ENCODE measurements around the gene TEX13D. TPM values are rescaled to one million over a fixed set of nuclear protein-coding genes. Genes with fewer than 3 reads are reported as not detected.
"Not testable (repeated sequence)": the region's sequence is repeated elsewhere in the genome, so short reads cannot be mapped to it uniquely, and the experiment has no call there.

The TEX13D gene
- polyA plus RNA-seq, 1 of the 3 experiments (the other 2 are of a cell fraction), result not detected

- H3K27ac ChIP-seq (ENCODE audit: low read depth in 2 of 2, low read length in 1 of 2), result no peak overlapping the region
- ChIA-PET CTCF (no interaction called here), POLR2A (no interaction called here)
- H3K4me1 ChIP-seq (ENCODE audit: control insufficient read depth in 1 of 2, insufficient read depth in 2 of 2, low read depth in 1 of 2, low read length in 1 of 2), result no peaks in the 10 kb centered on the region
- no peak overlapping the region for H3K4me2 ChIP-seq
- no peaks in the 10 kb centered on the region for H3K27me3 ChIP-seq (ENCODE audit: insufficient read depth)
- no peaks in the 10 kb centered on the region for H3K9me3 ChIP-seq
- no peak overlapping the region for H3K9ac ChIP-seq
- TF ChIP-seq ELF1 (IDR thresholded peaks at IDR 0.05) (no peak), ZBTB33 (IDR thresholded peaks at IDR 0.05; ENCODE audit: borderline replicate concordance, low read depth) (no peak), NRF1 (IDR thresholded peaks at IDR 0.05; ENCODE audit: low read depth, low read length) (no peak), CHD2 (IDR thresholded peaks at IDR 0.05; ENCODE audit: low read length, partially characterized antibody) (no peak), USF1 (IDR thresholded peaks at IDR 0.05; ENCODE audit: borderline replicate concordance, low read depth) (no peak), SMC3 (IDR thresholded peaks at IDR 0.05; ENCODE audit: low read depth, low read length) (no peak), FOXM1 (IDR thresholded peaks at IDR 0.05; ENCODE audit: low read depth) (no peak), MXI1 (IDR thresholded peaks at IDR 0.05; ENCODE audit: low read depth, low read length) (no peak), POLR2AphosphoS5 (IDR thresholded peaks at IDR 0.05; ENCODE audit: low read depth, low read length) (no peak), GABPA (IDR thresholded peaks at IDR 0.05; ENCODE audit: low read depth) (no peak), YY1 (IDR thresholded peaks at IDR 0.05; ENCODE audit: low read depth) (no peak), MAX (IDR thresholded peaks at IDR 0.05; ENCODE audit: low read depth) (no peak), EZH2phosphoT487 (IDR thresholded peaks at IDR 0.05; ENCODE audit: borderline replicate concordance, low read depth) (no peak), RCOR1 (IDR thresholded peaks at IDR 0.05; ENCODE audit: low read length) (no peak), CTCF (IDR thresholded peaks at IDR 0.05) (no peak), PBX3 (IDR thresholded peaks at IDR 0.05) (no peak), USF2 (IDR thresholded peaks at IDR 0.05; ENCODE audit: borderline replicate concordance, low read depth, low read length) (no peak), RFX5 (IDR thresholded peaks at IDR 0.05; ENCODE audit: low read length) (no peak), TAF1 (IDR thresholded peaks at IDR 0.05; ENCODE audit: borderline replicate concordance, low read depth, low read length) (no peak), TEAD4 (IDR thresholded peaks at IDR 0.05; ENCODE audit: borderline replicate concordance, insufficient read depth) (no peak)
- no peaks in the 10 kb centered on the region for H3K36me3 ChIP-seq (replicated peaks in 1 of 2; ENCODE audit: control insufficient read depth in 1 of 2, insufficient read depth in 2 of 2, low read length in 1 of 2)
- no peak overlapping the region for H3K4me3 ChIP-seq (ENCODE audit: low read depth in 2 of 2, low read length in 1 of 2)
- H4K20me1 ChIP-seq (ENCODE audit: insufficient read depth), result no peaks in the 10 kb centered on the region
- no peak overlapping the region for H2AFZ ChIP-seq (ENCODE audit: low read depth)
- DNase-seq, result no peak
- H3F3A ChIP-seq (replicated peaks; ENCODE audit: insufficient read depth), result no peaks in the 10 kb centered on the region
- H3K9me2 ChIP-seq, result no peaks in the 10 kb centered on the region
- H3K79me2 ChIP-seq (ENCODE audit: insufficient read depth), result no peaks in the 10 kb centered on the region
Measured at GRCh38 chrX:124293810-124294209, 38.6 kb upstream of the TEX13D start.

- H3K9me2 ChIP-seq; H3F3A ChIP-seq (replicated peaks; ENCODE audit: insufficient read depth); H3K27me3 ChIP-seq (ENCODE audit: insufficient read depth); H3K4me2 ChIP-seq; DNase-seq; H3K9ac ChIP-seq; H3K36me3 ChIP-seq (replicated peaks in 1 of 2; ENCODE audit: control insufficient read depth in 1 of 2, insufficient read depth in 2 of 2, low read length in 1 of 2); H3K79me2 ChIP-seq (ENCODE audit: insufficient read depth); H2AFZ ChIP-seq (ENCODE audit: low read depth); H3K9me3 ChIP-seq; H3K27ac ChIP-seq (ENCODE audit: low read depth in 2 of 2, low read length in 1 of 2); CTCF ChIA-PET; H3K4me3 ChIP-seq (ENCODE audit: low read depth in 2 of 2, low read length in 1 of 2); H3K4me1 ChIP-seq (ENCODE audit: control insufficient read depth in 1 of 2, insufficient read depth in 2 of 2, low read depth in 1 of 2, low read length in 1 of 2); H4K20me1 ChIP-seq (ENCODE audit: insufficient read depth); POLR2A ChIA-PET: not testable (repeated sequence)
- 47% methylated on average over 4 of the region's 4 CpGs for WGBS (ENCODE audit: low lambda C conversion rate)
Measured at GRCh38 chrX:124299323-124299722, 33.1 kb upstream of the TEX13D start.
